K562 (cell line): ENCODE data around the gene DRICH1. TPM values are rescaled to one million over a fixed set of nuclear protein-coding genes. Genes with fewer than 3 reads are reported as not detected.

Experiments used
- ATAC-seq: fragments of 200-7000 bp; cut with Tn5 transposase; 3 replicates; pipeline ENCODE4 v1.9.1; 2020; ENCODE audit warnings: moderate library complexity
- BruUV-seq: library from RNA; stranded (reverse); fragments of 400-500 nt; replicated peaks from 2 replicates; lab custom pipeline; 2021; lab: Mats Ljungman, UMichigan
- CTCF ChIA-PET: fragments of 300-600 bp; formaldehyde crosslinking; extraction: SDS; loops from one replicate; lab custom pipeline; 2021; ENCODE audit warnings: low intra/inter-chr PET ratio; lab: Yijun Ruan, JAX
- POLR2A ChIA-PET: fragments of 300-600, 350-650 bp; sonication (Branson Sonifier 250); formaldehyde crosslinking; extraction: SDS; loops from one replicate; lab custom pipeline; 2021; ENCODE audit warnings: antibody characterized with exemption, inconsistent platforms; lab: Yijun Ruan, JAX
- DNase-seq, 4 experiments: peaks; one replicate each; pipeline versions ENCODE4 v3.0.0 to v3.0.0-alpha.2; 2011 to 2018; ENCODE audit warnings: low spot score in 3 of 4, mixed read lengths in 3 of 4; ENCODE audit errors: extremely low read depth in 1 of 4
- FAIRE-seq: peaks from 2 replicates; lab custom pipeline; 2011; peaks lifted over from hg19 to GRCh38; lab: Jason Lieb, UNC
- H2AFZ ChIP-seq: 2 replicates; pipeline ENCODE4 v1.6.0; 2011; ENCODE audit warnings: low read depth, low read length, control low read depth, inconsistent platforms
- H3K27ac ChIP-seq: fragments of 200-600 bp; 3 replicates; pipeline ENCODE4 v1.8.0; 2011; ENCODE audit warnings: low read depth, mild to moderate bottlenecking, control low read depth, inconsistent platforms, low read length, moderate library complexity, mixed read lengths; ENCODE audit errors: extremely low read depth
- H3K27me3 ChIP-seq, 2 experiments: fragments of 300-600 bp in 1 of 2; 2 replicates in 1 of 2; 3 replicates in 1 of 2; pipeline versions ENCODE4 v1.6.0 to v1.8.0; 2011; ENCODE audit warnings: inconsistent platforms in 2 of 2, low read length in 2 of 2, mild to moderate bottlenecking in 1 of 2, mixed read lengths in 1 of 2, moderate library complexity in 1 of 2; ENCODE audit not compliant: control insufficient read depth in 2 of 2, insufficient read depth in 2 of 2
- H3K36me3 ChIP-seq: fragments of 300-600 bp; 3 replicates; pipeline ENCODE4 v1.8.0; 2011; ENCODE audit warnings: mild to moderate bottlenecking, low read length, inconsistent platforms; ENCODE audit not compliant: control insufficient read depth, insufficient read depth
- H3K4me1 ChIP-seq, 2 experiments: fragments of 200-600 bp in 1 of 2; replicated peaks in 1 of 2; 2 replicates in 1 of 2; 3 replicates in 1 of 2; pipeline versions ENCODE4 v1.5.1 to v1.8.0; 2011; ENCODE audit warnings: inconsistent platforms in 2 of 2, low read length in 2 of 2, mild to moderate bottlenecking in 1 of 2, mixed read lengths in 1 of 2, moderate library complexity in 1 of 2; ENCODE audit not compliant: control insufficient read depth in 2 of 2, insufficient read depth in 2 of 2
- H3K4me2 ChIP-seq: 2 replicates; pipeline ENCODE4 v1.6.1; 2011; ENCODE audit warnings: low read length, control low read depth, inconsistent platforms, mixed read lengths; ENCODE audit not compliant: insufficient read depth
- H3K4me3 ChIP-seq: fragments of 200-600 bp; sonication (generic), shearing (Covaris generic); 2 replicates; pipeline ENCODE4 v1.5.1; 2016; ENCODE audit warnings: control low read depth, inconsistent platforms
- H3K79me2 ChIP-seq: fragments of 200-600 bp; 3 replicates; pipeline ENCODE4 v1.8.0; 2011; ENCODE audit warnings: low read length, inconsistent platforms; ENCODE audit not compliant: control insufficient read depth, insufficient read depth
- H3K9ac ChIP-seq, 2 experiments: 2 replicates each; pipeline versions ENCODE4 v1.6.0 to v1.6.1; 2011; ENCODE audit warnings: low read depth in 2 of 2, low read length in 2 of 2, control low read depth in 1 of 2, inconsistent platforms in 1 of 2, mild to moderate bottlenecking in 1 of 2, mixed read lengths in 1 of 2; ENCODE audit not compliant: insufficient read depth in 1 of 2
- H3K9me1 ChIP-seq: one replicate; pipeline ENCODE4 v1.6.0; 2011; ENCODE audit warnings: inconsistent platforms, mild to moderate bottlenecking, low read length, moderate library complexity; ENCODE audit not compliant: control insufficient read depth, insufficient read depth
- H3K9me3 ChIP-seq: replicated peaks from 2 replicates; pipeline ENCODE4 v1.5.1; 2011; ENCODE audit warnings: low read depth, low read length, inconsistent platforms; ENCODE audit not compliant: control insufficient read depth, insufficient read depth
- H4K20me1 ChIP-seq: replicated peaks from 2 replicates; pipeline ENCODE4 v1.6.1; 2011; ENCODE audit warnings: low read length, inconsistent platforms, mixed read lengths; ENCODE audit not compliant: control insufficient read depth, insufficient read depth
- ARID4B ChIP-seq: sonication (generic); formaldehyde crosslinking; IDR thresholded peaks from 2 replicates; pipeline ENCODE4 v1.8.0; 2022; ENCODE audit warnings: mild to moderate bottlenecking, missing genetic modification reagents
- CREB3 ChIP-seq: fragments of 450-650 bp; conservative IDR thresholded peaks from 2 replicates; pipeline ENCODE4 v1.6.1; 2016; ENCODE audit warnings: missing genetic modification characterization, low read depth, mild to moderate bottlenecking, missing compliant biosample characterization, moderate library complexity
- EP400 ChIP-seq: fragments of 450-650 bp; IDR thresholded peaks from 2 replicates; pipeline ENCODE4 v1.6.1; 2017; ENCODE audit warnings: antibody characterized with exemption, mild to moderate bottlenecking, moderate library complexity
- MTF1 ChIP-seq: fragments of 250-450 bp; sonication (Bioruptor Pico); IDR thresholded peaks from 2 replicates; pipeline ENCODE4 v1.9.0; 2021; ENCODE audit warnings: moderate library complexity, mild to moderate bottlenecking, inconsistent platforms, borderline replicate concordance
- POLR2G ChIP-seq: fragments of 200-400 bp; formaldehyde crosslinking; IDR thresholded peaks from 2 replicates; pipeline ENCODE4 v1.6.1; 2017; ENCODE audit warnings: low read depth, mild to moderate bottlenecking, antibody characterized with exemption, low read length, moderate library complexity
- POU5F1 ChIP-seq: fragments of 150-350 bp; IDR thresholded peaks from 2 replicates; pipeline ENCODE4 v1.6.1; 2014; ENCODE audit warnings: borderline replicate concordance, low read length, low read depth, mild to moderate bottlenecking; ENCODE audit not compliant: partially characterized antibody
- SETDB1 ChIP-seq: IDR thresholded peaks from one replicate; pipeline ENCODE4 v1.6.1; 2012; ENCODE audit warnings: low read length, control low read depth, inconsistent platforms
- ZNF184 ChIP-seq: sonication (generic); formaldehyde crosslinking; IDR thresholded peaks from 2 replicates; pipeline ENCODE4 v1.5.0; 2020; ENCODE audit warnings: missing genetic modification reagents
- ZNF384 ChIP-seq: IDR thresholded peaks from 2 replicates; pipeline ENCODE4 v1.6.1; 2012; ENCODE audit warnings: low read depth, low read length, improper control_type of control experiment
- WGBS: fragments of 100-300 bp; shearing (Covaris generic); methylation state at CpG from one replicate; pipeline ENCODE4 v1.1.6; 2016; ENCODE audit warnings: low coverage, mixed read lengths; ENCODE audit not compliant: insufficient coverage; ENCODE audit errors: missing lambda C conversion rate; 5-methylcytosine and 5-hydroxymethylcytosine counted together
- in situ Hi-C: fragments of 300-500 bp; cut with MboI; formaldehyde crosslinking; loops from 4 replicates; pipeline ENCODE4 v1.15.0; 2018; ENCODE audit warnings: inconsistent platforms, mixed read lengths
- intact Hi-C: fragments of 100-400 bp; cut with micrococcal nuclease; formaldehyde crosslinking; loops from 2 replicates; pipeline ENCODE4 v1.14.2; 2022
- polyA plus RNA-seq, 8 experiments: library from polyadenylated mRNA; depleted of rRNA in 4 of 8; stranded (reverse) in 5 of 8; unstranded in 3 of 8; fragments of >200 nt; fragmentation: Nextera tagmentation in 2 of 8; fragmentation: Illumina TruSeq in 1 of 8; extraction: Ambion mirVana in 2 of 8; extraction: Trizol in 1 of 8; gene quantifications; 2 replicates each; pipeline versions ENCODE4 v1.2.1 to v1.2.3, GENCODE V29; 2011 to 2014; ENCODE audit warnings: inconsistent platforms in 1 of 8, missing spikeins in 1 of 8
- total RNA-seq, 7 experiments: library from RNA; depleted of rRNA in 6 of 7; stranded (reverse); fragments of >200 nt in 6 of 7; fragmentation: Illumina TruSeq in 2 of 7; extraction: Trizol in 2 of 7; gene quantifications; 2 replicates each; pipeline versions ENCODE4 v1.2.1 to v1.2.3, GENCODE V29; 2011 to 2021; ENCODE audit warnings: low replicate concordance in 1 of 7

Gene DRICH1
- total and polyA plus RNA-seq, 9 of the 15 experiments (the other 6 are each of a cell fraction or from before 2014, with no cell fraction given) = 0.07 to 0.36 (median 0.14) TPM; not detected in 2

GRCh38 chr22:23651676-23652075, 19.6 kb upstream of the DRICH1 start (continued):
- TF ChIP-seq ARID4B (CRISPR knock-in tag) = no peak
- no peak for TF ChIP-seq POU5F1
- TF ChIP-seq ZNF384 = no peak
- TF ChIP-seq EP400 = no peak
- TF ChIP-seq ZNF184 (CRISPR knock-in tag) = no peak
- TF ChIP-seq SETDB1 = no peak
- TF ChIP-seq, all 486 proteins: peak for 0

GRCh38 chr22:23649071-23649501, 17.0 kb upstream of the DRICH1 start:
- no peak for ATAC-seq
- Histone ChIP-seq H3K9ac (no peak overlapping the region), H3K4me2 (no peak overlapping the region), H3K4me3 (no peak overlapping the region), H3K9me3 (no peaks in the 10 kb centered on the region), H3K9me1 (peaks cover 2% of the 10 kb centered on the region), H2AFZ (no peak overlapping the region), H3K79me2 (no peaks in the 10 kb centered on the region), H3K27ac (no peak overlapping the region), H4K20me1 (no peaks in the 10 kb centered on the region), H3K36me3 (0 out of 3 replicates have a peak, but pooled peaks cover 6% of the 10 kb centered on the region), H3K4me1 (no peaks in the 10 kb centered on the region), H3K27me3 (no peaks in the 10 kb centered on the region)
- in situ Hi-C loops (no loop called here), intact Hi-C loops (no loop called here)
- POLR2A ChIA-PET = interaction anchor here (0.6 kb wide), 1 partner anchor 10 kb away, joined by 3 read pairs; no protein-coding TSS in a partner anchor
- TF ChIP-seq CREB3 (tag) = no peak
- no peak for TF ChIP-seq MTF1 (CRISPR knock-in tag)
- 0 out of 2 replicates have a peak, but pooled peaks have one; percentile 13 for TF ChIP-seq POLR2G
- CTCF ChIA-PET = no interaction called here
- no TSS peak for BruUV-seq
- DNase-seq = no peak
- no peak for FAIRE-seq
- WGBS = 88% methylated on average over 8 of the region's 18 CpGs
